ENCODE results near the gene ZNF473. TPM values are rescaled to one million over a fixed set of nuclear protein-coding genes. Genes with fewer than 3 reads are reported as not detected.
"Not testable (repeated sequence)": the region's sequence is repeated elsewhere in the genome, so short reads cannot be mapped to it uniquely, and the experiment has no call there.

ZNF473 gene
- total RNA-seq, 1 donor from 2014 or later: 6.9 TPM

- no peak overlapping the region for H3K4me3 ChIP-seq (ENCODE audit: low read depth, low read length)
- TF ChIP-seq CTCF (conservative IDR thresholded peaks at IDR 0.05; ENCODE audit: low read depth, low read length): no peak
- DNase-seq (ENCODE audit: low read depth): no peak
These were observed 33.2 kb downstream of the ZNF473 start for GRCh38 chr19:50059045-50059444.

- no peak overlapping the region for H3K4me3 ChIP-seq (ENCODE audit: low read depth, low read length)
- DNase-seq (ENCODE audit: low read depth): no peak
- no peak for TF ChIP-seq CTCF (conservative IDR thresholded peaks at IDR 0.05; ENCODE audit: low read depth, low read length)
These were observed 34.3 kb downstream of the ZNF473 start for GRCh38 chr19:50060107-50060506.

GRCh38 chr19:50061650-50062049, 35.8 kb downstream of the ZNF473 start:
- DNase-seq (ENCODE audit: low read depth): no peak
- TF ChIP-seq CTCF (conservative IDR thresholded peaks at IDR 0.05; ENCODE audit: low read depth, low read length): no peak
- no peak overlapping the region for H3K4me3 ChIP-seq (ENCODE audit: low read depth, low read length)

- H3K4me3 ChIP-seq (ENCODE audit: low read depth, low read length): no peak overlapping the region
- no peak for DNase-seq (ENCODE audit: low read depth)
These were observed 40.1 kb downstream of the ZNF473 start for GRCh38 chr19:50065938-50066337.

DNA sequence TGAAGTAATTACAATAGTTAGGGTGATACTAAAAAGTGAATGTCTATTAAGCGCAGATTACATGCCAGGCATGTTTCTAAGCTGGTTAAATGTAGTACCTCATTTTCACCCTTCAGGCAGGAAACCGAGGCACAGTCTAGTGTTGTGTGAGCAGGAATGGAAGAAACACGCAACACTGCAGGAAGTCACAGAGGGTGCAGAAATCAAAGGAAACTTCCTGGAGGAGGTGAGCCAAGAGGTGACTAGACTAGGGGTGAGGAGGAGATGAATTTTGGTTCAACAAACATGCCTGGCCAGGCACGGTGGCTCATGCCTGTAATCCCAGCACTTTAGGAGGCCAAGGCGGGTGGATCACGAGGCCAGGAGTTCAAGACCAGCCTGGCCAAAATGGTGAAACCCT, 41.8 kb downstream of the ZNF473 start:
- TF ChIP-seq CTCF (conservative IDR thresholded peaks at IDR 0.05; ENCODE audit: low read depth, low read length): no peak
- DNase-seq (ENCODE audit: low read depth): no peak
- H3K4me3 ChIP-seq (ENCODE audit: low read depth, low read length): no peak overlapping the region

More at GRCh38 chr19:50065938-50066337, 40.1 kb downstream of the ZNF473 start:
- TF ChIP-seq CTCF (conservative IDR thresholded peaks at IDR 0.05; ENCODE audit: low read depth, low read length): no peak

GRCh38 chr19:50068382-50068781, 42.6 kb downstream of the ZNF473 start:
- H3K4me3 ChIP-seq (ENCODE audit: low read depth, low read length); DNase-seq (ENCODE audit: low read depth): not testable (repeated sequence)

DNA sequence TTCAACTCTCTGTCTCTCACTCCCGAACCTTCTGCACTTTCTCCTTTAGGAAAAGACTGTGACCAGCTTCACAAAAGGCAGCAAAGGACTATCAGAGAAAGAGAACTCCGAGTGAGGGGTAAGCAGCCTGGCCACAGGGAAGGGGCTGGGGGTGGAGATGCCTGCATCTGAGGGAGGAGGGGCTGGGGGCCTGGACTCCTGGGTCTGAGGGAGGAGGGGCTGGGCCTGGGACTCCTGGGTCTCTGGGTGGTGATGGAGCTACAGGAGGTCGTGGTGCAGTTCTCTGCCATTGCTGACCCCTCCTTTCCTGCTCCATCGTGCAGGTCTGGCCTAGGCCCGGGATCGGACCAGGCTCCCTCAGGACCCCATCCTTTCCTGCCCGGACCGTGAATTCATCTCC, 49.3 kb downstream of the ZNF473 start:
- not testable (repeated sequence) for DNase-seq (ENCODE audit: low read depth); H3K4me3 ChIP-seq (ENCODE audit: low read depth, low read length)

DNA sequence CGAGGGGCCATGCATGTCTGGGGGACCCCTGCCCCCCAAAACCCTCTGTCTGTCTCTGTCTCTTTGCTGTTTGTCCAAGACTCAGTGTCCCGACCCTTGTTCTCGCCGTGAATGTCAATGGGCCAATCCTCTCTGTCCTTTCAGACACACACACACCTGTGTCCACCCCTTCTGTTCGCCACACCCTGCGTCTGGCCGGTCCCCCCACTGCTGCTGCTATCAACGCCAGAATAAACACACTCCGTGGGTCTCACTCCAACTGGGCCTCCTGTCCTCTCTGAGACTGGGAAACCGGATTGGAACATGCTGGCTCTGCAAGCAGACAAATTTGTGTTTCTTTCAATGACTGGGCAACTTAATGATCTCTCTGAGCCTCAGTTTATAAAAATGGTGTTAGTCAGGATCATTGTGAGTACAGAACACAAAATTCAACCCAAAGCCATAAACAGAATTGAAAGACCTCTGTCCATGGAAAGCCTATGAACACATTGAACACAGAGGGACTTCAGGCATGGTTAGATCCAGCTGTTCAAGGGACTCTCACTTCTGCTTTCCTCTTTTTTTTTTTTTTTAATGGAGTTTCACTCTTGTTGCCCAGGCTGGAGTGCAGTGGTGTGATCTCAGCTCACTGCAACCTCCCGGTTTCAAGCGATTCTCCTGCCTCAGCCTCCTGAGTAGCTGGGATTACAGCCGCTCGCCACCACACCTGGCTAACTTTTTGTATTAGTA, 50.0 kb downstream of the ZNF473 start:
- not testable (repeated sequence) for H3K4me3 ChIP-seq (ENCODE audit: low read depth, low read length); DNase-seq (ENCODE audit: low read depth)

- DNase-seq (ENCODE audit: low read depth); H3K4me3 ChIP-seq (ENCODE audit: low read depth, low read length): not testable (repeated sequence)
These were observed 51.0 kb downstream of the ZNF473 start for GRCh38 chr19:50076581-50077355.

- H3K4me3 ChIP-seq (ENCODE audit: low read depth, low read length); DNase-seq (ENCODE audit: low read depth): not testable (repeated sequence)
These were observed 53.2 kb downstream of the ZNF473 start for GRCh38 chr19:50079014-50079413.

DNA sequence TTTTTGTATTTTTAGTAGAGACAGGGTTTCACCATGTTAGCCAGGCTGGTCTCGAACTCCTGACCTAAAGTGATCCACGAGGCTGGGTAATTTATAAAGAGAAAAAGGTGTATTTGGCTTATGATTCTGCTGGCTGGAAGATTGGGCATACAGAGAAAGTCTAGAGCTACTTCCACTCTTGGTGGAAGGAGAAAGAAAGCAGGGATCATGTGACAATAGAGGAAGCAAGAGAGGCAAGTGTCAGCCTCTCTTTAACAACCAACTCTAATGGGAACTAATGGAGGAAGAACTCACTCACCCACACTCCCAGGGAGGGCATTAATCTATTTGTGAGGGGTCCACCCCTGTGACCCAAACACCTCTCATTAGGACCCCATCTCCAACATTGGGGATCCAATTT, 58.6 kb downstream of the ZNF473 start:
- not testable (repeated sequence) for DNase-seq (ENCODE audit: low read depth); H3K4me3 ChIP-seq (ENCODE audit: low read depth, low read length)

- DNase-seq (ENCODE audit: low read depth); H3K4me3 ChIP-seq (ENCODE audit: low read depth, low read length): not testable (repeated sequence)
These were observed 61.3 kb downstream of the ZNF473 start for GRCh38 chr19:50087153-50087552.
